HEK293 (cell line): ENCODE results near the gene PRKAG2.

Experiments used
- CTCF ChIA-PET: fragments of 350-600 bp; formaldehyde crosslinking; extraction: SDS; loops from one replicate; lab custom pipeline; 2021; ENCODE audit warnings: antibody characterized with exemption; lab: Yijun Ruan, JAX
- POLR2A ChIA-PET: fragments of 300-600 bp; formaldehyde crosslinking; extraction: SDS; loops from one replicate; lab custom pipeline; 2020; ENCODE audit warnings: antibody characterized with exemption, inconsistent platforms; lab: Yijun Ruan, JAX
- H3K27ac ChIP-seq: fragments of 200-500 bp; sonication (Bioruptor generic); 2 replicates; pipeline ENCODE4 v1.5.1; 2014; ENCODE audit warnings: low read depth, low read length, control low read depth, inconsistent platforms; ENCODE audit errors: extremely low read depth
- H3K36me3 ChIP-seq, 2 experiments: fragments of 200-500 bp in 1 of 2; sonication (Bioruptor generic) in 1 of 2; 1 replicate in 1 of 2; 2 replicates in 1 of 2; pipeline ENCODE4 v1.5.1; 2014 to 2017; ENCODE audit warnings: inconsistent platforms in 2 of 2, low read length in 2 of 2; ENCODE audit not compliant: control insufficient read depth in 2 of 2, insufficient read depth in 1 of 2
- H3K4me1 ChIP-seq: fragments of 200-500 bp; sonication (Bioruptor generic); 2 replicates; pipeline ENCODE4 v1.5.1; 2014; ENCODE audit warnings: mild to moderate bottlenecking, low read length, inconsistent platforms; ENCODE audit not compliant: control insufficient read depth, insufficient read depth
- H3K4me3 ChIP-seq: 2 replicates; pipeline ENCODE4 v1.5.1; 2011; ENCODE audit warnings: low read depth, mild to moderate bottlenecking, control low read depth, low read length, moderate library complexity
- H3K9me3 ChIP-seq: fragments of 200-500 bp; sonication (Bioruptor generic); 2 replicates; pipeline ENCODE4 v1.5.1; 2014; ENCODE audit warnings: low read depth, low read length, inconsistent platforms; ENCODE audit not compliant: control insufficient read depth, insufficient read depth
- GFI1B ChIP-seq: fragments of 450-650 bp; formaldehyde crosslinking; IDR thresholded peaks from 2 replicates; pipeline ENCODE4 v1.5.1; 2016; ENCODE audit warnings: missing biosample characterization, missing genetic modification characterization
- GLI2 ChIP-seq: fragments of 450-650 bp; formaldehyde crosslinking; IDR thresholded peaks from 2 replicates; pipeline ENCODE4; 2017; ENCODE audit warnings: missing biosample characterization, missing genetic modification characterization, low read depth, borderline replicate concordance
- HOXD13 ChIP-seq: sonication (generic); formaldehyde crosslinking; IDR thresholded peaks from 2 replicates; pipeline ENCODE4 v1.8.0; 2022; ENCODE audit warnings: missing genetic modification reagents, borderline replicate concordance
- KLF16 ChIP-seq: fragments of 450-650 bp; formaldehyde crosslinking; IDR thresholded peaks from 2 replicates; pipeline ENCODE4 v1.5.1; 2017; ENCODE audit warnings: missing biosample characterization, missing genetic modification characterization
- KLF7 ChIP-seq: fragments of 450-650 bp; formaldehyde crosslinking; IDR thresholded peaks from 2 replicates; pipeline ENCODE4 v1.5.1; 2016; ENCODE audit warnings: missing biosample characterization, missing genetic modification characterization, borderline replicate concordance
- TSHZ1 ChIP-seq: fragments of 450-650 bp; formaldehyde crosslinking; IDR thresholded peaks from 2 replicates; pipeline ENCODE4 v1.5.1; 2016; ENCODE audit warnings: missing biosample characterization, missing genetic modification characterization, borderline replicate concordance
- YY2 ChIP-seq: fragments of 450-650 bp; formaldehyde crosslinking; IDR thresholded peaks from 2 replicates; pipeline ENCODE4 v1.5.1; 2016; ENCODE audit warnings: missing biosample characterization, missing genetic modification characterization
- ZBTB1 ChIP-seq: fragments of 450-650 bp; formaldehyde crosslinking; IDR thresholded peaks from 2 replicates; pipeline ENCODE4 v1.5.1; 2016; ENCODE audit warnings: missing biosample characterization, missing genetic modification characterization
- ZBTB20 ChIP-seq: fragments of 450-650 bp; formaldehyde crosslinking; IDR thresholded peaks from 2 replicates; pipeline ENCODE4 v1.5.1; 2016; ENCODE audit warnings: missing biosample characterization, missing genetic modification characterization
- ZNF121 ChIP-seq: fragments of 450-650 bp; formaldehyde crosslinking; IDR thresholded peaks from 2 replicates; pipeline ENCODE4 v1.5.1; 2016; ENCODE audit warnings: missing biosample characterization, missing genetic modification characterization
- ZNF146 ChIP-seq: fragments of 450-650 bp; formaldehyde crosslinking; IDR thresholded peaks from 2 replicates; pipeline ENCODE4 v1.5.1; 2016; ENCODE audit warnings: missing biosample characterization, missing genetic modification characterization
- ZNF155 ChIP-seq: fragments of 450-650 bp; formaldehyde crosslinking; IDR thresholded peaks from 2 replicates; pipeline ENCODE4 v1.5.1; 2016; ENCODE audit warnings: missing biosample characterization, missing genetic modification characterization
- ZNF18 ChIP-seq: fragments of 450-650 bp; formaldehyde crosslinking; IDR thresholded peaks from 2 replicates; pipeline ENCODE4 v1.5.1; 2016; ENCODE audit warnings: missing biosample characterization, missing genetic modification characterization
- ZNF184 ChIP-seq: fragments of 450-650 bp; IDR thresholded peaks from 2 replicates; pipeline ENCODE4 v1.5.1; 2018; ENCODE audit warnings: missing biosample characterization, mild to moderate bottlenecking, missing genetic modification characterization
- ZNF416 ChIP-seq: fragments of 450-650 bp; formaldehyde crosslinking; IDR thresholded peaks from 2 replicates; pipeline ENCODE4 v1.5.1; 2016; ENCODE audit warnings: missing biosample characterization, missing genetic modification characterization
- ZNF423 ChIP-seq: fragments of 450-650 bp; formaldehyde crosslinking; IDR thresholded peaks from 2 replicates; pipeline ENCODE4 v1.5.1; 2016; ENCODE audit warnings: missing biosample characterization, missing genetic modification characterization
- ZNF433 ChIP-seq: fragments of 450-650 bp; formaldehyde crosslinking; IDR thresholded peaks from 2 replicates; pipeline ENCODE4 v1.5.1; 2016; ENCODE audit warnings: missing biosample characterization, missing genetic modification characterization, low read depth
- ZNF529 ChIP-seq: fragments of 450-650 bp; formaldehyde crosslinking; IDR thresholded peaks from 2 replicates; pipeline ENCODE4 v1.5.1; 2017; ENCODE audit warnings: missing genetic modification characterization, missing biosample characterization; ENCODE audit not compliant: insufficient replicate concordance
- ZNF658 ChIP-seq: fragments of 450-650 bp; formaldehyde crosslinking; IDR thresholded peaks from 2 replicates; pipeline ENCODE4; 2016; ENCODE audit warnings: missing biosample characterization, missing genetic modification characterization
- ZNF777 ChIP-seq: fragments of 450-650 bp; formaldehyde crosslinking; IDR thresholded peaks from 2 replicates; pipeline ENCODE4 v1.5.1; 2017; ENCODE audit warnings: missing biosample characterization, missing genetic modification characterization, borderline replicate concordance
- ZXDB ChIP-seq: fragments of 450-650 bp; formaldehyde crosslinking; IDR thresholded peaks from 2 replicates; pipeline ENCODE4 v1.5.1; 2016; ENCODE audit warnings: missing biosample characterization, missing genetic modification characterization

The PRKAG2 gene

GRCh38 chr7:151919595-151919994, 42.7 kb upstream of the PRKAG2 start (continued):
- no peak for TF ChIP-seq TSHZ1
- TF ChIP-seq KLF16 (tag by site-specific recombination): no peak
- no peak for TF ChIP-seq ZNF777 (tag by site-specific recombination)

GRCh38 chr7:151918510-151918843, 41.6 kb upstream of the PRKAG2 start:
- no peak overlapping the region for H3K27ac ChIP-seq
- TF ChIP-seq ZNF184 (tag by site-specific recombination) (no peak), ZNF121 (tag by site-specific recombination) (no peak), GLI2 (tag by site-specific recombination) (no peak), ZNF433 (tag by site-specific recombination) (no peak), ZNF423 (no peak), YY2 (no peak), ZNF146 (tag by site-specific recombination) (no peak), ZNF18 (tag by site-specific recombination) (no peak)
- TF ChIP-seq, all 188 proteins: peak for 0

GRCh38 chr7:151917791-151918509, 41.0 kb upstream of the PRKAG2 start:
- Histone ChIP-seq H3K9me3 (no peaks in the 10 kb centered on the region), H3K4me3 (no peak overlapping the region), H3K36me3 (no peaks in the 10 kb centered on the region), H3K4me1 (no peaks in the 10 kb centered on the region), H3K27ac (no peak overlapping the region)
- ChIA-PET CTCF (no interaction called here), POLR2A (no interaction called here)
- TF ChIP-seq ZNF658 (tag by site-specific recombination) (no peak), KLF16 (tag by site-specific recombination) (no peak), KLF7 (no peak), ZNF416 (no peak), ZBTB1 (tag by site-specific recombination) (no peak), ZNF146 (tag by site-specific recombination) (no peak), ZNF155 (no peak), HOXD13 (CRISPR knock-in tag) (no peak), ZBTB20 (no peak), ZXDB (tag by site-specific recombination) (no peak), ZNF529 (tag by site-specific recombination) (no peak), GFI1B (tag by site-specific recombination) (no peak)

More at GRCh38 chr7:151918510-151918843, 41.6 kb upstream of the PRKAG2 start:
- Histone ChIP-seq H3K4me1 (no peaks in the 10 kb centered on the region), H3K4me3 (no peak overlapping the region), H3K36me3 (no peaks in the 10 kb centered on the region), H3K9me3 (no peaks in the 10 kb centered on the region)
- ChIA-PET POLR2A (no interaction called here), CTCF (interaction anchor here (0.7 to 1.4 kb wide), 2 partner anchors 14 to 100 kb away, joined by 3 to 4 read pairs; no protein-coding TSS in a partner anchor)
